GM10266 (cell line): ENCODE measurements around the gene FAM8A1.

Source experiments
- DNase-seq: peaks from one replicate; pipeline ENCODE4 v3.0.0; 2012; ENCODE audit errors: extremely low spot score
- TF ChIP-seq, protein P1 (sequence below): IDR thresholded peaks from 2 replicates; pipeline ENCODE4 v1.5.1; 2012; ENCODE audit warnings: mild to moderate bottlenecking, low read depth; ENCODE audit not compliant: control insufficient read depth, insufficient read depth; ENCODE audit errors: missing control alignments

Gene FAM8A1

DNA sequence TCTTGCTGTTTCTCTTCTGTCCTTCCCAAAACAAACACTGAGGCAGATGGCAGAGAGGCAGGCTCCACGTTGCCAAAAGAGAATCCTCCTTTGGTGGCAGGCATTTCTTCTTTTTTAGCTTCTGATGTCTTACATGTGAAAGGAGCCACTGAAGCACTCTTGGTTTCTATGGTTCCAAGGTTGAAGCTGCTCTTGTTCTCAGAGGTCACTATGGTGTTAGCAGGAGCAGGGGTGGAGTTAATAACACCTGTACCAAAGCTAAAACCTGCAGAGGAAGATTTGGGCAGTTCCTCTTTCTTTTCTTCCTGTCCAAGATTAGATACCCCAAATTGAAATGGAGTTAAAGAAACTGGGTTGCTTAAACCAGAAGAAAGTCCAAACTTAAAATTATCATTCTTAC lies 28.8 kb downstream of the FAM8A1 start:
- no peak for DNase-seq
- TF ChIP-seq, protein P1, sequence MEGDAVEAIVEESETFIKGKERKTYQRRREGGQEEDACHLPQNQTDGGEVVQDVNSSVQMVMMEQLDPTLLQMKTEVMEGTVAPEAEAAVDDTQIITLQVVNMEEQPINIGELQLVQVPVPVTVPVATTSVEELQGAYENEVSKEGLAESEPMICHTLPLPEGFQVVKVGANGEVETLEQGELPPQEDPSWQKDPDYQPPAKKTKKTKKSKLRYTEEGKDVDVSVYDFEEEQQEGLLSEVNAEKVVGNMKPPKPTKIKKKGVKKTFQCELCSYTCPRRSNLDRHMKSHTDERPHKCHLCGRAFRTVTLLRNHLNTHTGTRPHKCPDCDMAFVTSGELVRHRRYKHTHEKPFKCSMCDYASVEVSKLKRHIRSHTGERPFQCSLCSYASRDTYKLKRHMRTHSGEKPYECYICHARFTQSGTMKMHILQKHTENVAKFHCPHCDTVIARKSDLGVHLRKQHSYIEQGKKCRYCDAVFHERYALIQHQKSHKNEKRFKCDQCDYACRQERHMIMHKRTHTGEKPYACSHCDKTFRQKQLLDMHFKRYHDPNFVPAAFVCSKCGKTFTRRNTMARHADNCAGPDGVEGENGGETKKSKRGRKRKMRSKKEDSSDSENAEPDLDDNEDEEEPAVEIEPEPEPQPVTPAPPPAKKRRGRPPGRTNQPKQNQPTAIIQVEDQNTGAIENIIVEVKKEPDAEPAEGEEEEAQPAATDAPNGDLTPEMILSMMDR: no peak

DNA sequence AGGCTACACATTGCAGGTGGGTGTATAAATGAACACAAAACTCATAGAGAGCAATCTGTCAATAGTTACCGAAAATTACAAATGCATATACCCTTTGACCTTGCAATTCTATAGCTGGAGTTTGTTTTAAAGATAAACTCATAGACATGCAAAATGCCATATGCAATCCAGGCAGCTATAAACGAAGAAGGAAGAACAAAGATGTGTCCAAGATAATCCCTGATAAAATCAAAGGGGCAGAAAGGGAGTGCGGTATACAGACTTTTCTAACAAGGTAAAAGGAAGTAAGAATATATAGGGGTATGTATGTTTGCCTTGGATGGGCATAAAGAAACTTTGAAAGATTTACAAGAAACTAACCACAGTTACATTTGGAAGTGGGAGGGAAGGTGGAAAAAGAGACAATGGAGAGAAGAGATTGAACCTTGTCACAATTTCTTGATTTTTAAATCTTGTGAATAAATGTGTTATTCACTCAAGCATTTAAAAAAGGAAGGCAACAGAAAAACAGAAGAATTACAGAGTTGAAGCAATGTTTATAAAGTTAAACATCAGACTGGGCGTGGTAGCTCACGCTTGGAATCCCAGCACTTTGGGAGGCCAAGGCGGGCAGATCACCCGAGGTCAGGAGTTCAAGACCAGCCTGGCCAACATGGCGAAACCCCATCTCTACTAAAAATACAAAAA lies 29.9 kb downstream of the FAM8A1 start:
- TF ChIP-seq, protein P1: no peak

DNA sequence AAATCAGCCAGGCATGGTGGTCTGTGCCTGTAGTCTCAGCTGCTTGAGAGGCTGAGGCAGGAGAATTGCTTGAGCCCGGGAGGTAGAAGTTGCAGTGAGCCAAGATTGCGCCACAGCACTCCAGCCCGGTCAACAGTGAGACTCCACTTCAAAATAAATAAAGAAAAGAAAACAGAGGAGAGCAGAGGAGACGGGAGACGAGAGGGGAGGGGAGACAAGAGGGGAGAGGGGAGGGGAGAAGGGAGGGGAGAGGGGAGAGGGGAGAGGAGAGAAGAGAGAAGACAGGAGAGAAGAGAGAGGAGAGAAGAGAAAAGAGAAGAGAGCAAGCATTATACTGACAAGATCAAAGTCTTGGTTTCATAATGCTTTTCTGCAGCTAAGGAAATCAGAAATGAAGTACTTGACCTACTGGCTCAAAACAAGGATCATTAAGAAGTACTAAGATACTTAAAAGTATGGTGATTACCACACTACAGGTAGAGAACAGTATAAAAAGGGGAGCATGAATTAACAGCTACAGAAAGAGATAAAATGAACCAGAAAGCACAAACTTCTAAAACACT lies 30.5 kb downstream of the FAM8A1 start:
- TF ChIP-seq, protein P1: no peak
- DNase-seq: no peak

More for the DNA sequence above, 29.9 kb downstream of the FAM8A1 start:
- DNase-seq: no peak

DNA sequence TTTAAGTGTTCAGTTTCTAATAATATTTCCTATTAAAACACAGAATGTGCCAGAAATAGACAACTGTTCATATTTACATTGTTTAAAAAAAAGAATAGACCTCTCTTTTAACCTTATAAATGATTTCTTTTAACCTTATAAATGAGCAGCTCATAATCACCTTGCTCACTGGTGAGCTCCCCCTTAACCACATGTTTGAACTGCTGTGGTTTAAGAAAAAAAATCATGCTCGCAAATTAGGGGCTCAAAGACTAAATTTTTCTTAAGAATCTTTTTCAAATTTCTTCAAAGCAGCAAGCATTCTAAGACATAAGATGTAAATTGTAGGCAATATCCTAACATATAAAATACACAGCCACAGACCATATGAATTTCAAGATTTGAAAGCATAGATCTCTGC lies 32.8 kb downstream of the FAM8A1 start:
- TF ChIP-seq, protein P1: no peak
- no peak for DNase-seq

DNA sequence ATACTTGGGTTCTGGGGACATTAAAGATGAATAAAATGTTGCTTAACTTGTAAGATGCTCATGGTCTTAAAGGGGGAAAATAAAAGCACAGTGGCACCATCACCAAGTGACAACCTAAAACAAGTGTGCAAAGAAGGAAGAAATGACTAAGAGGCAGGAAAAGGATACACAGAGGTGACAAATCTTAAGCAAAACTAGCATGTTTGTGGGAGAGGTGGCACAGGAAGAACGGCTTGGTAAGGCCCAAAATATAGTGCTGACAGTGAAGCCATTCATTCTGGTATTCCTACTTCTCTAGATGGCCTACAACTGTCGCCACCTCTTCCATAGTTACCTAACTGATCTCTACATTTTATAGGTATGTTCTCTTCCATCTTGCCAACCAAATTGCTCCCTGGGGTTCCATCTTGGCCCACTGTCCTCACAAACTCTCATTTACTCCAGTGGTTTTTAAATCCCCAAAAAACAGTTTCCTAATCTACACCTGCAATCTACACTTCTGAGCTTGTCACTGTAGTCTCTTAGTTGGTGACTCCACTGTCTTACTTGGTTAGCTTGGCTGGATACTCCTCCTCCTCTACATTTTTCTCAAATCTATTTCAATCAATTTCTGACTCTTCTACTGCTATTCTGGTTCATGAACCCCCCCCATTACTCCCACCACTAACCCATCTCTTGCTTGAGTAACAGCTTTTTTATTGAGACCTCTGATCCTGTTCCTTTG lies 33.5 kb downstream of the FAM8A1 start:
- no peak for DNase-seq

DNA sequence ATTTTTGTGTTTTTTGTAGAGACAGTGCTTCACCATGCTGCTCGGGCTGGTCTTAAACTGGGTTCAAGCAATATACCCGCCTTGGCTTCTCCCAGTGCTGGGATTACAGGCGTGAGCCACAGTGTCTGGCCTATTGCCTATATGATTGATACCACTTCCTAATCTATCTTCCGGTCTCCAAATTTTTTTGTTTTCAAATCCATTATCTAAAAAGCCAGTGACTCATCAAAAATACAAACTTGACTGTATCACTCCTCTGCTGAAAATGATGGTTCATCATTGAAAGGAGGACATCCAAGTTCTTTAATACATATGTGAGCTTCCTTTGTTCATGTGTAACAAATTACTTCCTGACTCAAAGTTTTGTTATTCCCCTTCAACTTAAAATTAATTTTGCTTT lies 35.5 kb downstream of the FAM8A1 start:
- TF ChIP-seq, protein P1: no peak
- no peak for DNase-seq

More for the DNA sequence above, 33.5 kb downstream of the FAM8A1 start:
- TF ChIP-seq, protein P1: no peak
